HUES6 (cell line): Measurements from ENCODE around the gene NAV3.

ENCODE experiments used
- H3K27ac ChIP-seq: 2 replicates; pipeline ENCODE4 v1.7.0; 2013; ENCODE audit warnings: low read depth, mild to moderate bottlenecking, low read length, inconsistent platforms
- H3K27me3 ChIP-seq: 2 replicates; pipeline ENCODE4 v1.6.1; 2013; ENCODE audit warnings: low read length; ENCODE audit not compliant: control insufficient read depth, insufficient read depth
- H3K36me3 ChIP-seq: 2 replicates; pipeline ENCODE4 v1.6.1; 2013; ENCODE audit warnings: low read length; ENCODE audit not compliant: control insufficient read depth, insufficient read depth
- H3K4me1 ChIP-seq: 2 replicates; pipeline ENCODE4 v1.6.1; 2013; ENCODE audit warnings: low read length; ENCODE audit not compliant: control insufficient read depth, insufficient read depth
- H3K4me3 ChIP-seq: 2 replicates; pipeline ENCODE4 v1.5.1; 2013; ENCODE audit warnings: low read depth, low read length
- H3K9ac ChIP-seq: one replicate; pipeline ENCODE4 v1.6.1; 2013; ENCODE audit warnings: mild to moderate bottlenecking, low read length
- H3K9me3 ChIP-seq: 2 replicates; pipeline ENCODE4 v1.6.1; 2013; ENCODE audit warnings: low read depth, low read length; ENCODE audit not compliant: control insufficient read depth, insufficient read depth

The NAV3 gene

DNA sequence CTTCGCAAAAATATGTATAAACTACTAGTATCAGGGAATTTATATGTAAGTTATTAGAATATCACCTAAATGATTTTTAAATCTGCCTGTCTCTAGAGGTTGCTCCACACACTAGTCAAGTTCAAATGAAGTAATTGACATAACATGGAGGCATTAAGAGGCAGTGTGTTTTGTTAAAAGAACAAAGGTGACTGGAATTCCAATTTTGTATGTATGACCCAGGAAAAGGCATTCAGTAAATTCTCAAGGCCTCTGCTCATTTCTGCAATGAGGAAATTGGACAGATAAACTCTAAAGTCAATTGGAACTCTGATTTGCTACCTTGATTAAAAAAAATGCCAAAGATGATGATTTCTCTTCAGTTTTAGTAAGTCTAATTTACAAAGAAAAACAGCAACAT, 117.1 kb downstream of the NAV3 start:
- Histone ChIP-seq H3K4me1 (peaks cover 4% of the 10 kb centered on the region; the same call in 1 of the 2 replicates), H3K27me3 (no peaks in the 10 kb centered on the region), H3K36me3 (no peaks in the 10 kb centered on the region), H3K27ac (no peak overlapping the region), H3K9ac (no peak overlapping the region), H3K4me3 (no peak overlapping the region), H3K9me3 (no peaks in the 10 kb centered on the region)

- no peaks in the 10 kb centered on the region for H3K36me3 ChIP-seq
- H3K9ac ChIP-seq, result no peak overlapping the region
- H3K9me3 ChIP-seq, result no peaks in the 10 kb centered on the region
- no peaks in the 10 kb centered on the region for H3K27me3 ChIP-seq
- no peak overlapping the region for H3K4me3 ChIP-seq
- no peak overlapping the region for H3K27ac ChIP-seq
- H3K4me1 ChIP-seq, result peaks cover 4% of the 10 kb centered on the region; the same call in 1 of the 2 replicates
These were observed 119.2 kb downstream of the NAV3 start for GRCh38 chr12:77949943-77950342.

DNA sequence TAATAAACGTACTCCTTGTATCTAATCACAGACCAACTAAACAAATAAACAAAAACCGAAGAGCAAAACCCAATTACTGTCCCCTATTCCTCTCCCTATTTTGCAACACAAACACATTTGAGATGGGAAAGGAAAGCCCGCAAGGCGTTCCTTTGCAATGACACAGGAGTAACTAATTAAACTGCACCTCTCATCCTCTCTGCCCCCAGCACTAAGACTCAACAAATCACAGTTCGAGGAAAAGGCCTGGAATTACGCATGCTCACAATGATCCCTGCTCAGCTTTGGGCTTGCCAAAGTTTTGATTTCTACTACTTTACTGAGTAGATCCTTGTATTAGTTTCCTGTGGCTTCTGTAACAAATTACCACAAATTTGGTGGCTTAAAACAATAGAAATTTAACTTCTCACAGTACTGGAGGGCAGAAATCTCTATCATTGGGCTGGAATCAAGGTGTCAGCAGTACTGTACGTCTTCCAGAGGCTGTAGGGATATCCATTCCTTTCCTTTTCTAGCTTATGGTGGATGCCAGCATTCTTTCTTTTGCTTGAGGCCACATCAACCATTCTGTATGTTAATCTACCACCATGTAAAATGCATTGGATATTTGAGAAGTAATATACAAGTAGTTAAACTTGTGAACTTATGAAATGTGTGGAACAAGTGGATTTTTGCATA, 123.0 kb downstream of the NAV3 start:
- H3K9me3 ChIP-seq, result no peaks in the 10 kb centered on the region
- no peak overlapping the region for H3K9ac ChIP-seq
- no peaks in the 10 kb centered on the region; the same call in 1 of the 2 replicates for H3K4me1 ChIP-seq
- no peak overlapping the region for H3K27ac ChIP-seq
- H3K4me3 ChIP-seq, result no peak overlapping the region
- H3K27me3 ChIP-seq, result no peaks in the 10 kb centered on the region
- no peaks in the 10 kb centered on the region for H3K36me3 ChIP-seq

- no peaks in the 10 kb centered on the region for H3K9me3 ChIP-seq
- no peaks in the 10 kb centered on the region; the same call in 1 of the 2 replicates for H3K4me1 ChIP-seq
- no peak overlapping the region for H3K4me3 ChIP-seq
- no peaks in the 10 kb centered on the region for H3K36me3 ChIP-seq
- H3K9ac ChIP-seq, result no peak overlapping the region
- no peaks in the 10 kb centered on the region for H3K27me3 ChIP-seq
- no peak overlapping the region for H3K27ac ChIP-seq
These were observed 123.5 kb downstream of the NAV3 start for GRCh38 chr12:77954206-77954555.

GRCh38 chr12:77957062-77957461, 126.4 kb downstream of the NAV3 start:
- Histone ChIP-seq H3K27ac (no peak overlapping the region), H3K27me3 (no peaks in the 10 kb centered on the region), H3K36me3 (no peaks in the 10 kb centered on the region), H3K4me1 (no peaks in the 10 kb centered on the region; the same call in 1 of the 2 replicates), H3K9ac (no peak overlapping the region), H3K4me3 (no peak overlapping the region), H3K9me3 (no peaks in the 10 kb centered on the region)

DNA sequence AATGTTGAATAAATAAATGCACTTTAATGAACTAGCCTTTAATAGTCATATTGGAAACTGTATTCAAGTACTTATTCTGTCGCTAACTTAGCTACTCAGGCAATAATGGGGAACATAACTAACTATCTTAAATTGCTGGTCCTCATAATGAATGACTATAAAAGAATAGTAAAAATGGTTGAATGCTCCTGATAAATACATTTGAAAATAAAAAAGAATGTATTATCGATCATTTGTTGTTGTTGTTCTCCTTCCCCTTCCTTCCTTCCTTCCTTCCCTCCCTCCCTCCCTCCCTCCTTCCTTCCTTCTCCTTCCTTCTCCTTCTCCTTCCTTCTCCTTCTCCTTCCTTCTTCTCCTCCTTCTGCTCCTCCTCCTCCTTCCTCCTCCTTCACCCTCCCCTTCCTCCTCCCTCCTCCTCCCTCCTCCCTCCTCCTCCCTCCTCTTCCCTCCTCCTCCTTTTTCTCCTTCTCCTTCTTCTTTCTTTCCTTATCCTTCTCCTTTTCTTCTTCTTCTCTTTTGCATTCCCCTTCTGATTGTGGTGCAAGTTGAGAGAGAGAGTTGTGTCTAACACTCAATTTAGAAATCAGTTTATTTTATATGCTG, 133.0 kb downstream of the NAV3 start:
- H3K9ac ChIP-seq, result no peak overlapping the region
- no peak overlapping the region for H3K4me3 ChIP-seq
- peaks cover 6% of the 10 kb centered on the region; the same call in 1 of the 2 replicates for H3K4me1 ChIP-seq
- H3K9me3 ChIP-seq, result no peaks in the 10 kb centered on the region
- H3K27me3 ChIP-seq, result no peaks in the 10 kb centered on the region
- no peak overlapping the region for H3K27ac ChIP-seq
- no peaks in the 10 kb centered on the region for H3K36me3 ChIP-seq

- Histone ChIP-seq H3K27me3 (no peaks in the 10 kb centered on the region), H3K4me1 (peaks cover 6% of the 10 kb centered on the region; the same call in 1 of the 2 replicates), H3K9me3 (no peaks in the 10 kb centered on the region), H3K9ac (no peak overlapping the region), H3K27ac (no peak overlapping the region), H3K4me3 (no peak overlapping the region), H3K36me3 (no peaks in the 10 kb centered on the region)
These were observed 135.1 kb downstream of the NAV3 start for GRCh38 chr12:77965790-77966189.

DNA sequence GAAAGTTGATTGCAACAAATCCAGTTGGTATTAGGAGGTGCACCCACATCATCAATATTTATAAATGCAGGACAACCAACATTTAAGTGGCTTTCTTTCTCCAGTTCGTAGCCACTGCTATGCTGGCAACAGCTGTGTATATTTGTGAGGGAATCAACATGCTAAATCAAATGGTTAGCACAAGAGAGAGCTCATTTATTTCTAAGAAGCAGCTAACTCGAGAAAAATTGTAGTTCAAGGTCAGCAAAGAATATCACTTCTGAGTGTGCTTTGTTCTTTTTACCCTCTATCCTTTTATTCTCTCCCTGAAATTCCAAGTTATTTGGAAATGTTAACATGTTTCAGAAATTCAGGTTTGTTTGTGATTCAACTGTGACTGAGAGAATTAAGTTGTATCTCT, 137.3 kb downstream of the NAV3 start:
- H3K27ac ChIP-seq, result no peak overlapping the region
- H3K4me3 ChIP-seq, result no peak overlapping the region
- H3K9ac ChIP-seq, result no peak overlapping the region
- H3K27me3 ChIP-seq, result no peaks in the 10 kb centered on the region
- H3K9me3 ChIP-seq, result no peaks in the 10 kb centered on the region
- no peaks in the 10 kb centered on the region for H3K36me3 ChIP-seq
- peaks cover 6% of the 10 kb centered on the region; the same call in 1 of the 2 replicates for H3K4me1 ChIP-seq

DNA sequence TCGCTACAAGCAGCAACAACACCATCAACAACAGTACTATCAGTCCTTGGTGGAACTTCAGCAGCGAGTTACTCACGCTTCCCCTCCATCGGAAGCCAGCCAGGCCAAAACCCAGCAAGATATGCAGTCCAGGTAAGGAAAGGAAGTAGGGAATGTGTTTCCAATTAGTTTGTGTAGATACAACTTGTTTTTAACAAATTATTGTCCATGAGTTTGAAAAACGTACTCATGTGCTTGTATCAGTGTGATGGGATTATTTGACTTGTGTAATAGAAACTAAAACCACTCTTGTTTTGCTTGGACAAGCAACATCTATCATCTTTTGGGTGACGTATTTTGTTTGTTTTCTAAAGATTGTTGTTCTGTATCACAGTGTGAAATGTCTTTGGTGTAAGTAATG, 137.9 kb downstream of the NAV3 start:
- Histone ChIP-seq H3K9me3 (no peaks in the 10 kb centered on the region), H3K9ac (no peak overlapping the region), H3K27me3 (no peaks in the 10 kb centered on the region), H3K36me3 (no peaks in the 10 kb centered on the region), H3K27ac (no peak overlapping the region), H3K4me3 (no peak overlapping the region), H3K4me1 (peaks cover 6% of the 10 kb centered on the region; the same call in 1 of the 2 replicates)

DNA sequence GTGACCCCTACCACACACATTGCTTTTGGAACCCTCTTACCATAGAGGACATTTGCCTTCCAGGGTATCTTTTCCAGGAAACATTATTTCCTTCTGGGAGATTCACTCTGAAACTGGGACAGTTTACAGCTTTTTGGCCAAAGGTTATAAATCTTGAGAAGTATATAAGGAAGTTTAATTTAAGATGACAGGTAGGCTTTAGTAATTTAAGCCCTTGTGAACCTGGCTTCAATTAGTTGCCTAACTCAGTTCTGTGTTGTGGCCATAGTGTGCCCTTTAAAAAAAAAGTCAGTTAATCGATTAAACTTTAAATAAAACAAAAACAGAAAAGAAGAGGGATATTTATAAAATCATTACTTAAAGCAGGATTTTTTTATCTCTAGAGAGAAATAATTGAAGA, 142.9 kb downstream of the NAV3 start:
- no peak overlapping the region for H3K9ac ChIP-seq
- no peaks in the 10 kb centered on the region for H3K27me3 ChIP-seq
- H3K4me3 ChIP-seq, result no peak overlapping the region
- H3K4me1 ChIP-seq, result no peaks in the 10 kb centered on the region
- H3K36me3 ChIP-seq, result no peaks in the 10 kb centered on the region
- H3K9me3 ChIP-seq, result no peaks in the 10 kb centered on the region
- no peak overlapping the region for H3K27ac ChIP-seq

DNA sequence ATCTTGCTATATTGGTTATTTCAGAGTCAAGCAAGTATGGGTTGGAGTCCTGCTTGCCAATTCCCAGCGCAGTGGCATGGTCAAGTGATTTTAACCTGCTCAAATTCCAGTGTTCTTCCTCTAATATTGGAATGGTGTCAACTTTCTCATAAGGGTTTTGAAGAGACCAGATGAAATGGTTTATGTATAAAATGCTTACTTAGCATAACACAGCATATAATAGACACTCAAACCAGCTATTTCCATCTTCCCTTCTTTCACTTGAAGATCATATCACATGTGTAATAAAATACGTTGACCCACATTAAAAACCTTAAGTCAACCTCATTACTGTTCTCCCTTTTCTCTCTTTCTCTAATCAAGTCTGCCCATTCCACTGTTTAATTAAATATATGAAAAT, 144.0 kb downstream of the NAV3 start:
- H3K36me3 ChIP-seq, result no peaks in the 10 kb centered on the region
- no peak overlapping the region for H3K27ac ChIP-seq
- H3K9ac ChIP-seq, result no peak overlapping the region
- no peaks in the 10 kb centered on the region for H3K9me3 ChIP-seq
- no peaks in the 10 kb centered on the region for H3K4me1 ChIP-seq
- H3K4me3 ChIP-seq, result no peak overlapping the region
- no peaks in the 10 kb centered on the region for H3K27me3 ChIP-seq
